Stimulated activated CD8-positive, alpha-beta memory T cell treated with anti-CD3 and anti-CD28 coated beads, Interleukin-12 subunit alpha, Interleukin-12 subunit beta, amount 100 ng/mL, for 1 hour (primary cell): ENCODE measurements around the gene WDR26.
"Not testable (repeated sequence)": the region's sequence is repeated elsewhere in the genome, so short reads cannot be mapped to it uniquely, and the experiment has no call there.

Source experiments
- DNase-seq: peaks from one replicate; pipeline ENCODE4 v3.0.0-alpha.2; 2020; ENCODE audit warnings: low read depth

WDR26 gene

GRCh38 chr1:224434691-224435317 is at the start of gene WDR26:
Gene WDR26, minus strand, starts transcription at chr1:224434797.
- DNase-seq = peak; percentile 65

GRCh38 chr1:224483206-224483605 is 48.6 kb upstream of the WDR26 start:
- not testable (repeated sequence) for DNase-seq

- DNase-seq = no peak
Measured at GRCh38 chr1:224482619-224483018, 48.0 kb upstream of the WDR26 start.

GRCh38 chr1:224481601-224482000 is 47.0 kb upstream of the WDR26 start:
- DNase-seq = no peak

- not testable (repeated sequence) for DNase-seq
Measured at GRCh38 chr1:224480888-224481459, 46.4 kb upstream of the WDR26 start.

- not testable (repeated sequence) for DNase-seq
Measured at GRCh38 chr1:224480200-224480599, 45.6 kb upstream of the WDR26 start.

- no peak for DNase-seq
Measured at GRCh38 chr1:224472806-224473205, 38.2 kb upstream of the WDR26 start.

GRCh38 chr1:224466154-224466553 is 31.6 kb upstream of the WDR26 start:
- DNase-seq = no peak

- DNase-seq = no peak
Measured at GRCh38 chr1:224459966-224460365, 25.4 kb upstream of the WDR26 start.

GRCh38 chr1:224458996-224459395 is 24.4 kb upstream of the WDR26 start:
- no peak for DNase-seq

GRCh38 chr1:224458296-224458695 is 23.7 kb upstream of the WDR26 start:
- DNase-seq = no peak

GRCh38 chr1:224457782-224458144 is 23.2 kb upstream of the WDR26 start:
- no peak for DNase-seq

GRCh38 chr1:224456637-224456953 is 22.0 kb upstream of the WDR26 start:
- DNase-seq = no peak

- DNase-seq = no peak
Measured at GRCh38 chr1:224454402-224455055, 19.9 kb upstream of the WDR26 start.

GRCh38 chr1:224450561-224451350 is 16.2 kb upstream of the WDR26 start:
- DNase-seq = no peak

GRCh38 chr1:224450159-224450558 is 15.6 kb upstream of the WDR26 start:
- no peak for DNase-seq

GRCh38 chr1:224448453-224449017 is 13.9 kb upstream of the WDR26 start:
- no peak for DNase-seq

- DNase-seq = no peak
Measured at GRCh38 chr1:224447971-224448370, 13.4 kb upstream of the WDR26 start.

- no peak for DNase-seq
Measured at GRCh38 chr1:224447251-224447650, 12.7 kb upstream of the WDR26 start.

GRCh38 chr1:224438989-224439388 is 4.4 kb upstream of the WDR26 start:
- no peak for DNase-seq

GRCh38 chr1:224435999-224436398 is 1.4 kb upstream of the WDR26 start:
- DNase-seq = no peak

GRCh38 chr1:224435318-224435763 is 744 bp upstream of the WDR26 start:
- no peak for DNase-seq
